Pancreas (tissue), 10 donors: ENCODE measurements around the gene TBC1D5. TPM values are rescaled to one million over a fixed set of nuclear protein-coding genes. Genes with fewer than 3 reads are reported as not detected.
A peak's percentile ranks its signal among the peaks of the same experiment; 100 is the strongest.
"Not testable (repeated sequence)": the region's sequence is repeated elsewhere in the genome, so short reads cannot be mapped to it uniquely, and the experiment has no call there.

Experiments used
- ATAC-seq, 4 donors: fragments of 200-7000 bp; cut with Tn5 transposase; one replicate each; pipeline versions ENCODE4 v1.8.0 to v1.9.1; 2020; ENCODE audit warnings: mild to moderate bottlenecking in 4 of 4, moderate library complexity in 4 of 4
- DNase-seq, 6 donors: peaks; one replicate each; pipeline ENCODE4 v3.0.0-alpha.2; 2020
- FAIRE-seq: peaks from 2 replicates; lab custom pipeline; 2012; peaks lifted over from hg19 to GRCh38; lab: Jason Lieb, UNC
- H3K27ac ChIP-seq, 4 donors: fragments of 200-600 bp; sonication (generic); 1 replicate in 3 of 4; 2 replicates in 1 of 4; pipeline versions ENCODE4 v1.5.0 to v1.8.0; 2020
- H3K27me3 ChIP-seq, 4 donors: fragments of 200-600 bp; one replicate each; pipeline ENCODE4 v1.8.0; 2021
- H3K36me3 ChIP-seq, 3 donors: fragments of 200-600 bp; sonication (generic) in 1 of 3; one replicate each; pipeline versions ENCODE4 v1.5.0 to v1.8.0; 2020 to 2021
- H3K4me1 ChIP-seq, 3 donors: fragments of 200-600 bp; one replicate each; pipeline ENCODE4 v1.8.0; 2021
- H3K4me3 ChIP-seq, 4 donors: fragments of 200-600 bp; sonication (generic) in 2 of 4; one replicate each; pipeline versions ENCODE4 v1.5.0 to v1.8.0; 2020 to 2021
- H3K9me3 ChIP-seq, 4 donors: fragments of 200-600 bp; one replicate each; pipeline ENCODE4 v1.8.0; 2021
- WGBS, 2 donors: extraction: QIAGEN DNeasy Blood & Tissue Kit; methylation state at CpG; one replicate each; pipeline ENCODE4 v1.1.7; 2013; 5-methylcytosine and 5-hydroxymethylcytosine counted together
- intact Hi-C, 3 donors: fragments of 100-400 bp; cut with DNase I; formaldehyde crosslinking; loops; one replicate each; pipeline versions ENCODE4 v1.11.1 to v1.14.2; 2022
- polyA plus RNA-seq, 2 donors: library from polyadenylated mRNA; stranded (reverse); fragments of 200-250 nt; gene quantifications; one replicate each; pipeline ENCODE4 v1.2.3, GENCODE V29; 2013
- total RNA-seq, 6 donors: library from RNA; stranded (reverse); fragmentation: NEBNext Ultra II Directional in 4 of 6; extraction: Animal tissue kit (Norgen Biotek cat#: 25700) in 4 of 6; gene quantifications; one replicate each; pipeline versions ENCODE4 v1.2.1 to v1.2.4, GENCODE V29; 2021 to 2023
- TF ChIP-seq, protein P1 (sequence below), 4 donors: fragments of 200-600 bp; sonication (generic) in 3 of 4; IDR thresholded peaks; one replicate each; pipeline versions ENCODE4 v1.5.0 to v1.8.0; 2021; ENCODE audit warnings: antibody characterized with exemption in 4 of 4
- donor health status: healthy with polysubstance abuse.
- donor health status: DM: no; HTN: no; CAD: no; lungs with moderate emphysema.
- donor health status: DM: no; HTN: no; CAD: no.
- donor health status: control.
- donor health status: control.
- donor health status: Bipolar disorder and iron deficiency.
- donor health status: DM: yes; HTN: yes; CAD: no.
- donor health status: DM: no; HTN: no; CAD: no.
- donor health status: DM: no; HTN: no; CAD: no.
- donor health status: DM: yes; HTN: yes; CAD: no.

The TBC1D5 gene
- total and polyA plus RNA-seq, 8 donors: 6.5 to 39.2 (median 19.9) TPM

DNA sequence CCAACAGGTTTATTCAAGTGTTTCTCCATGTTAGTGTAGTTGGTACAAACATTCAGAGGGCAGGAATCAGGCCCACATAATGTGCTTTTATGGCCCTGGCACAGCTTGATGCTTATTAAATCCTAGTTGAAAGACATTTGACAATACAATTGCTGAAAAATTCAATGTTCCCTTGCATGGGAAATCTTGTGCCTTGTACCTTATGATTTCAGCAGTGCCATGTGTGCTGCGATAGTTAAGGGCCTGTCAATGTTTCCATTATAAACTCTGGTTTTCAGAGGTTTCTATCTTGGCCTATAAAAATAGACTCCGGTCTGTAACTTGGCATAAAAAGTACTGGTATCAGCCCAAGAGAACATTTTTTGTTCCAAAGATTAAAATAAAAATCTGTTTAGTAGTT, 207.2 kb downstream of the TBC1D5 start:
- no peaks in the 10 kb centered on the region for H3K27me3 ChIP-seq
- H3K9me3 ChIP-seq: no peaks in the 10 kb centered on the region
- H3K27ac ChIP-seq: no peak overlapping the region
- TF ChIP-seq, protein P1, sequence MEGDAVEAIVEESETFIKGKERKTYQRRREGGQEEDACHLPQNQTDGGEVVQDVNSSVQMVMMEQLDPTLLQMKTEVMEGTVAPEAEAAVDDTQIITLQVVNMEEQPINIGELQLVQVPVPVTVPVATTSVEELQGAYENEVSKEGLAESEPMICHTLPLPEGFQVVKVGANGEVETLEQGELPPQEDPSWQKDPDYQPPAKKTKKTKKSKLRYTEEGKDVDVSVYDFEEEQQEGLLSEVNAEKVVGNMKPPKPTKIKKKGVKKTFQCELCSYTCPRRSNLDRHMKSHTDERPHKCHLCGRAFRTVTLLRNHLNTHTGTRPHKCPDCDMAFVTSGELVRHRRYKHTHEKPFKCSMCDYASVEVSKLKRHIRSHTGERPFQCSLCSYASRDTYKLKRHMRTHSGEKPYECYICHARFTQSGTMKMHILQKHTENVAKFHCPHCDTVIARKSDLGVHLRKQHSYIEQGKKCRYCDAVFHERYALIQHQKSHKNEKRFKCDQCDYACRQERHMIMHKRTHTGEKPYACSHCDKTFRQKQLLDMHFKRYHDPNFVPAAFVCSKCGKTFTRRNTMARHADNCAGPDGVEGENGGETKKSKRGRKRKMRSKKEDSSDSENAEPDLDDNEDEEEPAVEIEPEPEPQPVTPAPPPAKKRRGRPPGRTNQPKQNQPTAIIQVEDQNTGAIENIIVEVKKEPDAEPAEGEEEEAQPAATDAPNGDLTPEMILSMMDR (IDR thresholded peaks at IDR 0.05): no peak
- H3K36me3 ChIP-seq: no peaks in the 10 kb centered on the region
- H3K4me1 ChIP-seq: peaks cover 0 to 10% (median 5%) of the 10 kb centered on the region in 3 donors
- ATAC-seq: peak in 1 of 4 donors; percentile 30
- H3K4me3 ChIP-seq: no peak overlapping the region
- intact Hi-C loops: no loop called here
- FAIRE-seq: no peak
- WGBS, 2 donors: 30 to 41% methylated on average over 2 of the region's 2 CpGs
- no peak for DNase-seq

GRCh38 chr3:17532446-17532845, 210.0 kb downstream of the TBC1D5 start:
- H3K36me3 ChIP-seq, H3K4me1 ChIP-seq, H3K9me3 ChIP-seq, FAIRE-seq, DNase-seq, H3K27me3 ChIP-seq, intact Hi-C loops, ATAC-seq, H3K27ac ChIP-seq, H3K4me3 ChIP-seq: not testable (repeated sequence)
- WGBS, 2 donors: 98% methylated on average over 3 to 4 of the region's 4 CpGs

GRCh38 chr3:17529677-17530076, 212.8 kb downstream of the TBC1D5 start:
- 83 to 86% methylated on average over 11 of the region's 11 CpGs for WGBS, 2 donors
- Histone ChIP-seq H3K36me3 (no peaks in the 10 kb centered on the region), H3K9me3 (no peaks in the 10 kb centered on the region), H3K4me1 (peaks cover 0 to under 1% (median 0%) of the 10 kb centered on the region in 3 donors), H3K27me3 (no peaks in the 10 kb centered on the region), H3K27ac (no peak overlapping the region), H3K4me3 (no peak overlapping the region)
- intact Hi-C loops: no loop called here
- FAIRE-seq (no peak), DNase-seq (no peak), ATAC-seq (no peak)
- TF ChIP-seq, protein P1 (IDR thresholded peaks at IDR 0.05): no peak

DNA sequence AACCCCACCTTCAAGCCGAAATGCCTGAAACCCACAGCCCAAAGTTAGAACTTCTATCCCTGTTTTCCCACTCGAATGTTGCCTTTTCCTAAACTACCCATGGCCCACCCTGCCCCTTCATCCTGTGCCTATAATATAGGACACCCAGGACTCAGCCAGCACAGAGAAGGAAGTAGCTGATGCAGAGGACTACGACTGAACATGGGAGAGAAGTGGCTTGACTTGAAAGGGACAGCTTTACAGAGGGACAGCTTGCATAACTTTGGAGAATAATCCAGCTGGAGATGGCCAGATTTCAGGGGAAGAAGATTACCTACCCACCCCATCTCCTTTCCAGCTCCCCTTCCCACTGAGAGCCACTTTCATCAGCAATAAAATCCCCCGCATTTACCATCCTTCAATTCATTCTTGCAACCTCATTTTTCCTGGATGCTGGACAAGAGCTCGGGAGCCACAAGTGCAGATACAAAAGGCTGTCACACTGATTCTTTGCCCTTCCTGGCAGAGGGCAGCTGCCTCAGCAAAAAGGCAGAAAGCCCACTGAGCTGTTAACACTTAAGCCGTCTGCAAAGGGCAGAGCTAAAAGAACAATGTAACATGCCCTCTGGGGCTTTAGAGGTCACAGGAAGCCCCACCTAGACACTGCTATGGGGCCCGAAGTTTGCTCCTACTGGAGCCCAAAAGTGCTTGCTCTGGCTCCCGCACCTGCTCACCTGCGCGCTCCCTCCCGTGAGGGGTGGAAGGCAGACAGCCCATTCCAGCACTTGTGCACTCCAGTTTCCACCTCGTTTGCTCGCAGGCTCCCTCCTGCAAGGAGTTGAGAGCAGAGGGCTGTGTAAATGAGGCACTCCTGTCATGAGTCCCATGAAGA, 224.0 kb downstream of the TBC1D5 start:
- DNase-seq: peak in 1 of 6 donors; percentile 49
- H3K27me3 ChIP-seq: no peaks in the 10 kb centered on the region
- peaks cover 0 to 20% (median 11%) of the 10 kb centered on the region in 3 donors for H3K4me1 ChIP-seq
- TF ChIP-seq, protein P1 (IDR thresholded peaks at IDR 0.05): no peak
- no peaks in the 10 kb centered on the region for H3K9me3 ChIP-seq
- no peak overlapping the region for H3K27ac ChIP-seq
- H3K36me3 ChIP-seq: no peaks in the 10 kb centered on the region
- intact Hi-C loops: no loop called here
- peak in 2 of 4 donors; percentile 50 to 65 for ATAC-seq
- WGBS, 2 donors: 89 to 91% methylated on average over 13 of the region's 13 CpGs
- FAIRE-seq: no peak
- no peak overlapping the region for H3K4me3 ChIP-seq

- no peaks in the 10 kb centered on the region for H3K36me3 ChIP-seq
- intact Hi-C loops: no loop called here
- no peaks in the 10 kb centered on the region for H3K9me3 ChIP-seq
- 63 to 70% methylated on average over 4 of the region's 4 CpGs for WGBS, 2 donors
- DNase-seq (no peak), FAIRE-seq (no peak), ATAC-seq (no peak)
- no peak overlapping the region for H3K27ac ChIP-seq
- H3K4me3 ChIP-seq: no peak overlapping the region
- TF ChIP-seq, protein P1 (IDR thresholded peaks at IDR 0.05): no peak
- H3K4me1 ChIP-seq: peaks cover 0 to 21% (median 11%) of the 10 kb centered on the region in 3 donors
- no peaks in the 10 kb centered on the region for H3K27me3 ChIP-seq
Measured at GRCh38 chr3:17515445-17516234, 226.8 kb downstream of the TBC1D5 start.
